SK-N-SH treated with all-trans-retinoic acid at 6 μM for 48 hours (cell line): Measurements from ENCODE around the gene KCNA1.
A peak's percentile ranks its signal among the peaks of the same experiment; 100 is the strongest.

Experiments
- ATAC-seq: fragments of 200-7000 bp; cut with Tn5 transposase; 3 replicates; pipeline ENCODE4 v1.9.1; 2020; ENCODE audit warnings: mild to moderate bottlenecking, moderate library complexity
- ESRRG ChIP-seq: fragments of 250-450 bp; sonication (Bioruptor Pico); IDR thresholded peaks from 2 replicates; pipeline ENCODE4 v1.6.1; 2021; ENCODE audit warnings: mild to moderate bottlenecking

KCNA1 gene

GRCh38 chr12:4962539-4963486 lies 53.1 kb downstream of the KCNA1 start:
- TF ChIP-seq ESRRG (CRISPR knock-in tag), result no peak
- TF ChIP-seq, all 23 proteins: peak for 0
- peak; percentile 82 for ATAC-seq
